GM12891 (cell line): ENCODE results near the gene HSPA8.

Experiments used
- DNase-seq: peaks from one replicate; pipeline ENCODE4 v3.0.0; 2011; ENCODE audit warnings: low spot score; ENCODE audit not compliant: insufficient read length
- FAIRE-seq: peaks from 2 replicates; lab custom pipeline; 2011; peaks lifted over from hg19 to GRCh38; lab: Jason Lieb, UNC
- PAX5 ChIP-seq: IDR thresholded peaks from 2 replicates; pipeline ENCODE4 v1.6.1; 2011; ENCODE audit warnings: low read length, moderate library complexity, mild to moderate bottlenecking; ENCODE audit not compliant: insufficient read depth, severe bottlenecking
- POLR2A ChIP-seq: IDR thresholded peaks from 2 replicates; pipeline ENCODE4 v1.6.1; 2011; ENCODE audit warnings: low read depth, low read length, control low read depth
- POLR2AphosphoS5 ChIP-seq: IDR thresholded peaks from 2 replicates; pipeline ENCODE4 v1.6.1; 2011; ENCODE audit warnings: low read depth, low read length, control low read depth
- POU2F2 ChIP-seq: IDR thresholded peaks from 2 replicates; pipeline ENCODE4 v1.6.1; 2011; ENCODE audit warnings: low read depth, mild to moderate bottlenecking, control low read depth, low read length, moderate library complexity
- SPI1 ChIP-seq: IDR thresholded peaks from 2 replicates; pipeline ENCODE4 v1.6.1; 2011; ENCODE audit warnings: low read depth, low read length, control low read depth
- TAF1 ChIP-seq: IDR thresholded peaks from 2 replicates; pipeline ENCODE4 v1.6.1; 2011; ENCODE audit warnings: low read depth, low read length, control low read depth

Gene HSPA8

DNA sequence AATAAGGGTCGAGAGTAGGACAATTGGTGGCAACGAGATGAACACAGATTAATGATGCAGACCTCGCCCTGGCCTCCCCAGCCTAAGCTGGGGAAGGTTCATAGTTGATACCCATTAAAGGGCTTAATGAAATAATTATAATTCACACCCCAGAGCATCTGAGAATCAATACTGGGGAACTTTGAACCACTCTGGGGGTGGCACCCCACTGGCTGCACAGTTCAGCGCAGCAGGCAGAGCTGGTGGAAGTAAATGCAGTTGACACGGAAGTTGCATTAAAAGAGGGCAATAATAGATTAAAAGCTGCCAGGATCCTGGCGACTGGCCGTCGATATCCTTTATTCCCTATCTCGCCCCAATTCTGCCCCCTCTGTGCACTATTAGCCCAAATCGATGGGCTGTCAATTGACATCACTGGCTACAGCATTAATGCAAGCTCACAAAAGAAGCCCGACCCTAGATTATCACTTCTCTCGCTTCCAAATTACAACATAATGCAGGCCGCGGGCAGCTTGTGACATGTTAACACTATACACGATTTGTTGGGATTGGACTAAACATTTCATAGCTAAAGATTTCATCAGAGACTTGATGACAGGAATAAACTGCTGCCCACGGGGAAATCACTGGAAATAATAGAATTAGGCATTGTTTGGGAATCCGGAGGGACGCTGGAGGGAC, 14.5 kb downstream of the HSPA8 start:
- no peak for FAIRE-seq
- TF ChIP-seq TAF1 (no peak), POLR2A (no peak), PAX5 (no peak), POU2F2 (no peak), POLR2AphosphoS5 (no peak), SPI1 (no peak)

DNA sequence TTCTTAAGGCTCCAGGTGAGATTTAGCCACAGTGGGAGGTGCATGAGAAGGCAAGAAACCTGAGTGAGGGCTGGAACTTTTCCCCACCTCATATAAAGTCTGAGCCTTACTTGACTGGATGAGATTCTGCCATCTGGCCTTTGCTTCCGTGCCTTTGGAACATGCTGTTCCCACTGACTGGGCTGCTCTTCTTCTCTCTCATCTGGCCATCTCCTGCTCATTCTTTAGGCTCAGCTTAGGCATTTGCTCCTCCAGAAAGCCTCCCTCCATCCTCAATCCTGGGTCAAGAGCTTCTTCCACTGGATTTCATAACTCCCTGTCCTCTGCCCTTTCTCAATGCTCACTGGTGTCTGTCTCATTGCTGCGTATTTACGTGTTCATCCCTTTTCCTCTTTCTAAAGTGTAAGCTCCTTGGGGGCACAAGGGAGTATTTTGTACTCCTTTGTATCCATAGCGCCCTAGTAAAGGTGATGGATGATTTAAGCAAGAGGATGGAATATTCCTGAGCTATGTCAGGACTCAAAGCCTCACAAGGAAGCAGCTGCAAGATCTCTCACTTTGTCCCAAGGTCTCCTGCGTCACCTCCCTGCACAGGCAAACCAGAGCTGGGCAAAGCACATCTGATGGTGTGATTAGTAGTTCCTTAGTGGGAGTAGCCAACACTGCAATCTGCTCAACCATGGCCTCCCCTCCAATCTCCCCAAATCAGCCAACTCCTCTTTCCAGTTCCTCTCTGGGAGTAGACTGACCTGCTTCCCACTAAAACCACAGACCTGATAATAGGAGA, 15.3 kb downstream of the HSPA8 start:
- FAIRE-seq (no peak), DNase-seq (no peak)
- no peak for TF ChIP-seq POLR2A
- TF ChIP-seq PAX5 = no peak
- TF ChIP-seq TAF1 = no peak
- no peak for TF ChIP-seq POU2F2
- no peak for TF ChIP-seq SPI1
- no peak for TF ChIP-seq POLR2AphosphoS5

More for the DNA sequence above, 14.5 kb downstream of the HSPA8 start:
- no peak for DNase-seq

DNA sequence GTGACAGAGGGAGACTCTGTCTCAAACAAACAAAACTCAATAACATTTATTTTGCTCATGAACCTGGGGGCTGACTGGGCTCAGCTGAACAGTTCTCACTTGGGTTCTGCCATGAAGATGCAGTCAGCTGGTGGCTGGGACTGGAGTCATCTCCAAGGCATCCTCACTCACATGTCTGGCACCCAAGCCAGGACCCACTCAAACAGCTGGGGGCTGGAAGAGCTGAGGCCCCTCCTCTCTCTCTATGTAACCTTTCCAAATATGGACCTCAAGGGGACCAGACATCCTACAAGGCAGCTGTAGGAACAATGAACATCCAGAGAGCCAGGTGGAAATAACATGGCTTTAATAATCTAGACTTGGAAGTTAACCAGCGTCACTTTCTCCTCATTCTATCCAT, 16.8 kb downstream of the HSPA8 start:
- FAIRE-seq (no peak), DNase-seq (no peak)
- no peak for TF ChIP-seq POU2F2
- TF ChIP-seq TAF1 = no peak
- no peak for TF ChIP-seq POLR2A
- no peak for TF ChIP-seq PAX5
- no peak for TF ChIP-seq SPI1
- TF ChIP-seq POLR2AphosphoS5 = no peak

DNA sequence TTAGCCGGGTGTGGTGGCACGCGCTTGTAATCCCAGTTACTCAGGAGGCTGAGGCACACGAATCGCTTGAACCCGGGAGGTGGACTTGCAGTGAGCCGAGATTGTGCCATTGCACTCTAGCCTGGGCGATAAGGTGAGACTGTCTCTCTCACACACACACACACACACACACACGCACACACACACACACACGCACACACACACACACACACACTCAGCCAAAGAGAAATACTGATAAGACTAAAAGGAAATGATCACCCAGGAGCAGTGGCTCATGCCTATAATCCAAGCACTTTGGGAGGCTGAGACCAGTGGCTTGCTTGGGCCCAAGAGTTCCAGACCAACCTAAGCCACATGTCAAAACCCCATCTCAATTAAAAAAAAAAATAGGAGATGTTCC, 20.8 kb downstream of the HSPA8 start:
- no peak for TF ChIP-seq TAF1
- TF ChIP-seq POLR2A = no peak
- no peak for TF ChIP-seq POU2F2
- TF ChIP-seq POLR2AphosphoS5 = no peak
- TF ChIP-seq PAX5 = no peak
- TF ChIP-seq SPI1 = no peak
- no peak for DNase-seq
- no peak for FAIRE-seq

GRCh38 chr11:123040111-123040432, 21.9 kb downstream of the HSPA8 start:
- DNase-seq = no peak
- no peak for FAIRE-seq
- TF ChIP-seq PAX5 (no peak), POLR2AphosphoS5 (no peak), SPI1 (no peak), POU2F2 (no peak), TAF1 (no peak)

GRCh38 chr11:123035831-123036230, 26.1 kb downstream of the HSPA8 start:
- TF ChIP-seq POU2F2 (no peak), PAX5 (no peak), POLR2A (no peak), SPI1 (no peak), TAF1 (no peak), POLR2AphosphoS5 (no peak)
- DNase-seq (no peak), FAIRE-seq (no peak)

GRCh38 chr11:123034597-123034996, 27.3 kb downstream of the HSPA8 start:
- FAIRE-seq = no peak
- DNase-seq = no peak

DNA sequence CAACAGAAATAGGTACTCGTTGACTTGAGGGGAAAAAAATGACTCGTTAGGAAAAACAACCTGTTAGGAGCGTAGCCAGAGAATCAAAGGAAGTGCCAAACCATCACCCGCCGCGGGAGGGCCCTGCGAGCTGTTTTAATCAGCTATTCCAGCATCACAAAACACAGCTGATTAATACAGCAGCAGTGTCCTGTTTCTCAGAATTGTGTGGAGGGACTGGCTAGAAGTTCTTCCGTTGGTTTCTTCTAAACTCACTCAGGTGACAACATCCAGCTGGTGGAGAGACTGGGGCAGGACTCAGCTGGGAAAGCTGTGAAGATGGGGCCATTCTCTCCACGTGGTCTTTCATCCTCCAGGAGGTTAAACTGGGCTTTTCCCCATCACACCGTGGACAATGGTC, 28.0 kb downstream of the HSPA8 start:
- no peak for DNase-seq
- TF ChIP-seq POLR2AphosphoS5 = no peak
- TF ChIP-seq SPI1 = no peak
- no peak for TF ChIP-seq PAX5
- TF ChIP-seq TAF1 = no peak
- no peak for TF ChIP-seq POLR2A
- no peak for TF ChIP-seq POU2F2
- FAIRE-seq = no peak

More at GRCh38 chr11:123034597-123034996, 27.3 kb downstream of the HSPA8 start:
- TF ChIP-seq POLR2A (no peak), SPI1 (no peak), PAX5 (no peak), TAF1 (no peak), POLR2AphosphoS5 (no peak), POU2F2 (no peak)

- TF ChIP-seq SPI1 = no peak
- no peak for TF ChIP-seq POLR2A
- TF ChIP-seq POU2F2 = no peak
- no peak for FAIRE-seq
- DNase-seq = no peak
These were observed 31.4 kb downstream of the HSPA8 start for GRCh38 chr11:123030517-123030916.
